ENCODE results near the gene ZNF610. TPM values are rescaled to one million over a fixed set of nuclear protein-coding genes. Genes with fewer than 3 reads are reported as not detected.

ZNF610 gene
- total RNA-seq, 1 experiment from 2014 or later = 6.4 TPM

- Mint-ChIP-seq H3K36me3 (ENCODE audit: insufficient read depth in 1 of 3, low read depth in 3 of 3) (peaks cover 25 to 36% (median 33%) of the 10 kb centered on the region in 3 experiments), H3K4me3 (peak overlapping the region in 1 of 2 experiments; percentile 6; a peak in 1 of 5 replicates), H3K27ac (no peak overlapping the region), H3K4me1 (peaks cover 0 to 2% of the 10 kb centered on the region in 2 experiments; a peak in 2 of 4 replicates), H3K27me3 (ENCODE audit: low read depth) (no peaks in the 10 kb centered on the region; the same call in 1 of the 2 replicates), H3K9me3 (peaks cover 3 to 27% of the 10 kb centered on the region in 2 experiments)
- H3K23ac ChIP-seq (ENCODE audit: insufficient read length, low read depth, low read length) = no peak overlapping the region
- H2AFZ ChIP-seq (ENCODE audit: low read length) = no peak overlapping the region
- no peak overlapping the region for H3K14ac ChIP-seq (ENCODE audit: insufficient read depth, low read length)
- TF ChIP-seq CTCF (conservative IDR thresholded peaks at IDR 0.05) = no peak
- H3K9ac ChIP-seq (ENCODE audit: extremely low read depth, insufficient read length, low read length) = no peak overlapping the region
- no peaks in the 10 kb centered on the region for H3K27me3 ChIP-seq (ENCODE audit: insufficient read depth, low read length)
- no peak overlapping the region for H2BK20ac ChIP-seq (ENCODE audit: low read depth, low read length, poor library complexity, severe bottlenecking)
- H3T11ph ChIP-seq (ENCODE audit: low read length) = no peak overlapping the region
- no peak overlapping the region for H4K8ac ChIP-seq (replicated peaks; ENCODE audit: insufficient read length, low read depth, low read length)
- no peak overlapping the region for H3K4me2 ChIP-seq (ENCODE audit: insufficient read depth, insufficient read length, low read length)
- no peak overlapping the region for H4K5ac ChIP-seq (ENCODE audit: insufficient read length, low read depth, low read length)
- no peak overlapping the region for H3K56ac ChIP-seq (ENCODE audit: insufficient read length, low read depth, low read length)
- DNase-seq = no peak
- no peak overlapping the region for H2BK120ac ChIP-seq (ENCODE audit: low read depth, low read length, poor library complexity, severe bottlenecking)
- no peaks in the 10 kb centered on the region for H3K9me3 ChIP-seq (ENCODE audit: control insufficient read depth, low read depth, low read length)
- H3K4ac ChIP-seq (ENCODE audit: low read depth, low read length) = no peak overlapping the region
- H2BK5ac ChIP-seq (ENCODE audit: insufficient read length, low read length) = no peak overlapping the region
- no peaks in the 10 kb centered on the region for H3K23me2 ChIP-seq (ENCODE audit: insufficient read length, low read depth, low read length, poor library complexity, severe bottlenecking)
- no peak overlapping the region for H2BK15ac ChIP-seq (ENCODE audit: low read depth, low read length)
- H3K79me1 ChIP-seq (ENCODE audit: insufficient read depth, low read depth, low read length, poor library complexity, severe bottlenecking) = no peaks in the 10 kb centered on the region
- H3K4me1 ChIP-seq (ENCODE audit: insufficient read depth, low read length) = no peaks in the 10 kb centered on the region
- no peak overlapping the region for H4K91ac ChIP-seq (ENCODE audit: insufficient read length, low read depth, low read length)
- H3K18ac ChIP-seq (ENCODE audit: insufficient read length, low read depth, low read length) = no peak overlapping the region
- no peaks in the 10 kb centered on the region for H4K20me1 ChIP-seq (ENCODE audit: control insufficient read depth, insufficient read depth, insufficient read length)
- no peak overlapping the region for H3K27ac ChIP-seq (ENCODE audit: insufficient read length, low read depth, low read length)
- H3K79me2 ChIP-seq (ENCODE audit: insufficient read depth, low read length) = no peaks in the 10 kb centered on the region
- no CpG with 5 or more reads among the region's 6 CpGs for WGBS (ENCODE audit: extremely low coverage, insufficient read length, low lambda C conversion rate)
- no peak overlapping the region for H2BK12ac ChIP-seq (ENCODE audit: insufficient read length, low read depth, low read length)
- no peak overlapping the region for H2AK5ac ChIP-seq (ENCODE audit: insufficient read length, low read length)
Observed at GRCh38 chr19:52345162-52345561, 9.1 kb downstream of the ZNF610 start.
